Psoas muscle (tissue), 8 donors: ENCODE measurements around the gene RTN4RL2. TPM values are rescaled to one million over a fixed set of nuclear protein-coding genes. Genes with fewer than 3 reads are reported as not detected.

Experiments used
- ATAC-seq, 4 donors: fragments of 200-7000 bp; cut with Tn5 transposase; one replicate each; pipeline ENCODE4 v1.9.1; 2020; ENCODE audit warnings: moderate library complexity in 3 of 4, mild to moderate bottlenecking in 2 of 4
- DNase-seq, 2 donors: peaks; one replicate each; pipeline ENCODE4 v3.0.0-alpha.2; 2020
- H3K27ac ChIP-seq: fragments of 200-600 bp; one replicate; pipeline ENCODE4 v1.8.0; 2022
- H3K27me3 ChIP-seq, 3 donors: fragments of 200-600 bp in 1 of 3; one replicate each; pipeline versions ENCODE4 v1.6.1 to v1.8.0; 2013 to 2022; ENCODE audit warnings: low read length in 2 of 3, mild to moderate bottlenecking in 2 of 3, moderate library complexity in 1 of 3; ENCODE audit not compliant: insufficient read depth in 3 of 3
- H3K36me3 ChIP-seq, 2 donors: fragments of 200-600 bp in 1 of 2; one replicate each; pipeline versions ENCODE4 v1.6.1 to v1.8.0; 2013 to 2022; ENCODE audit warnings: low read depth in 1 of 2, mild to moderate bottlenecking in 1 of 2, moderate library complexity in 1 of 2; ENCODE audit not compliant: insufficient read depth in 1 of 2
- H3K4me1 ChIP-seq: fragments of 200-600 bp; one replicate; pipeline ENCODE4 v1.8.0; 2022
- H3K4me3 ChIP-seq: fragments of 200-600 bp; one replicate; pipeline ENCODE4 v1.8.0; 2022; ENCODE audit warnings: mild to moderate bottlenecking
- H3K9me3 ChIP-seq: fragments of 200-600 bp; one replicate; pipeline ENCODE4 v1.8.0; 2022
- CTCF ChIP-seq: fragments of 200-600 bp; IDR thresholded peaks from one replicate; pipeline ENCODE4 v1.8.0; 2022; ENCODE audit warnings: antibody characterized with exemption
- WGBS, 3 donors: extraction: QIAGEN DNeasy Blood & Tissue Kit; methylation state at CpG; one replicate each; pipeline versions ENCODE4 v1.1.6 to v1.1.7; 2013; 5-methylcytosine and 5-hydroxymethylcytosine counted together
- intact Hi-C, 2 donors: fragments of 100-400 bp; cut with DNase I; formaldehyde crosslinking; loops; one replicate each; pipeline versions ENCODE4 v1.11.0 to v1.14.2; 2022
- polyA plus RNA-seq, 3 donors: library from polyadenylated mRNA; stranded (reverse); fragments of 200-250 nt; gene quantifications; one replicate each; pipeline ENCODE4 v1.2.3, GENCODE V29; 2013
- total RNA-seq, 4 donors: library from RNA; stranded (reverse); fragmentation: NEBNext Ultra II Directional in 2 of 4; extraction: Animal tissue kit (Norgen Biotek cat#: 25700) in 2 of 4; gene quantifications; one replicate each; pipeline versions ENCODE4 v1.2.1 to v1.2.4, GENCODE V29; 2021 to 2023
- donor health status: healthy with polysubstance abuse.
- donor health status: DM: no; HTN: no; CAD: no; lungs with moderate emphysema.
- donor health status: Bipolar disorder and iron deficiency.
- donor health status: healthy.
- donor health status: DM: yes; HTN: yes; CAD: no.
- donor health status: DM: no; HTN: no; CAD: no.
- donor health status: DM: no; HTN: no; CAD: no.
- donor health status: DM: yes; HTN: yes; CAD: no.

RTN4RL2 gene
- total and polyA plus RNA-seq, 7 donors = 0.44 to 1.1 (median 0.77) TPM

- H3K4me3 ChIP-seq = no peak overlapping the region
- intact Hi-C loops = loop anchor here (2.0 to 5.0 kb wide), 3 partner anchors 17 to 133 kb away; no protein-coding TSS in a partner anchor
- peaks cover 0 to 11% of the 10 kb centered on the region in 2 donors for H3K36me3 ChIP-seq
- 29 to 31% (median 29%) methylated on average over 4 of the region's 4 CpGs for WGBS, 3 donors
- ATAC-seq (no peak), DNase-seq (no peak)
- peaks cover 0 to 7% (median 5%) of the 10 kb centered on the region in 3 donors for H3K27me3 ChIP-seq
- H3K27ac ChIP-seq = no peak overlapping the region
- TF ChIP-seq CTCF = no peak
- peaks cover 10% of the 10 kb centered on the region for H3K4me1 ChIP-seq
- no peaks in the 10 kb centered on the region for H3K9me3 ChIP-seq
Observed at GRCh38 chr11:57479911-57480310, 19.6 kb downstream of the RTN4RL2 start.

- peak; percentile 68 for TF ChIP-seq CTCF
- Histone ChIP-seq H3K27me3 (peaks cover 0 to 6% (median 5%) of the 10 kb centered on the region in 3 donors), H3K36me3 (peaks cover 0 to 18% of the 10 kb centered on the region in 2 donors), H3K9me3 (no peaks in the 10 kb centered on the region), H3K27ac (no peak overlapping the region), H3K4me1 (peaks cover 10% of the 10 kb centered on the region), H3K4me3 (no peak overlapping the region)
- WGBS, 3 donors = 25 to 31% (median 28%) methylated on average over 9 of the region's 9 CpGs
- intact Hi-C loops = loop anchor here (2.0 to 5.0 kb wide), 2 partner anchors 18 to 133 kb away; no protein-coding TSS in a partner anchor
- DNase-seq (peak; percentile 66 to 82), ATAC-seq (peak; percentile 31 to 46 (median 36))
Observed at GRCh38 chr11:57480409-57481137, 20.2 kb downstream of the RTN4RL2 start.

- H3K27me3 ChIP-seq = peaks cover 0 to 6% (median 5%) of the 10 kb centered on the region in 3 donors
- intact Hi-C loops = loop anchor here (2.0 to 5.0 kb wide), 2 partner anchors 19 to 134 kb away; no protein-coding TSS in a partner anchor
- WGBS, 3 donors = 42 to 100% (median 86%) methylated on average over 1 to 2 of the region's 2 CpGs
Observed at GRCh38 chr11:57481315-57481714, 21.0 kb downstream of the RTN4RL2 start.

GRCh38 chr11:57481915-57482781 lies 21.8 kb downstream of the RTN4RL2 start:
- intact Hi-C loops = loop anchor here (2.0 to 5.0 kb wide), 2 partner anchors 19 to 135 kb away; no protein-coding TSS in a partner anchor
- ATAC-seq (peak in 2 of 4 donors; percentile 3 to 4), DNase-seq (no peak)
- Histone ChIP-seq H3K27me3 (peaks cover 0 to 6% (median 5%) of the 10 kb centered on the region in 3 donors), H3K4me1 (peaks cover 11% of the 10 kb centered on the region), H3K36me3 (peaks cover 0 to 32% of the 10 kb centered on the region in 2 donors), H3K9me3 (no peaks in the 10 kb centered on the region), H3K4me3 (peak overlapping the region; percentile 61), H3K27ac (no peak overlapping the region)
- no peak for TF ChIP-seq CTCF
- WGBS, 3 donors = 18 to 33% (median 21%) methylated on average over 35 to 44 of the region's 44 CpGs

More at GRCh38 chr11:57481315-57481714, 21.0 kb downstream of the RTN4RL2 start:
- Histone ChIP-seq H3K4me3 (no peak overlapping the region), H3K27ac (no peak overlapping the region), H3K9me3 (no peaks in the 10 kb centered on the region), H3K4me1 (peaks cover 10% of the 10 kb centered on the region), H3K36me3 (peaks cover 0 to 25% of the 10 kb centered on the region in 2 donors)
- ATAC-seq = no peak
- no peak for TF ChIP-seq CTCF
- no peak for DNase-seq
